ENCODE measurements around the gene LNX2.

Gene LNX2

DNA sequence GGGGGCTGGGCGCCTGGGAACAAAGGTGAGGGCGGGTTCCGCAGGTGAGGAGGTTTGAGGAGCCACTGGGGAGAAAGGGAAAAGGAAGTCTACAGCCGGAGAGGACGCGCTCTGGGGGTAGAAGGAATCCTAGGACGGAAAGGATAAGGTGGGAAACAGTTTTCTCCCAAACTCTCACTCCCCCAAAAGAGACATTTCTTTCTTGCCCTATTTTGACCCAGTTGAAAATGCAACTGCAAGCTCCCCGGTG is 712 bp upstream of the LNX2 start:
- Histone ChIP-seq H3K4me3 (ENCODE audit: low read depth, low read length) (peak overlapping the region; percentile 89), H3K36me3 (peaks cover 33% of the 10 kb centered on the region), H3K9me3 (ENCODE audit: severe bottlenecking) (no peaks in the 10 kb centered on the region), H3K27ac (peak overlapping the region; percentile 89), H3K27me3 (ENCODE audit: insufficient read depth, low read depth, severe bottlenecking) (no peaks in the 10 kb centered on the region)
- DNase-seq: no peak
- TF ChIP-seq, protein P1, sequence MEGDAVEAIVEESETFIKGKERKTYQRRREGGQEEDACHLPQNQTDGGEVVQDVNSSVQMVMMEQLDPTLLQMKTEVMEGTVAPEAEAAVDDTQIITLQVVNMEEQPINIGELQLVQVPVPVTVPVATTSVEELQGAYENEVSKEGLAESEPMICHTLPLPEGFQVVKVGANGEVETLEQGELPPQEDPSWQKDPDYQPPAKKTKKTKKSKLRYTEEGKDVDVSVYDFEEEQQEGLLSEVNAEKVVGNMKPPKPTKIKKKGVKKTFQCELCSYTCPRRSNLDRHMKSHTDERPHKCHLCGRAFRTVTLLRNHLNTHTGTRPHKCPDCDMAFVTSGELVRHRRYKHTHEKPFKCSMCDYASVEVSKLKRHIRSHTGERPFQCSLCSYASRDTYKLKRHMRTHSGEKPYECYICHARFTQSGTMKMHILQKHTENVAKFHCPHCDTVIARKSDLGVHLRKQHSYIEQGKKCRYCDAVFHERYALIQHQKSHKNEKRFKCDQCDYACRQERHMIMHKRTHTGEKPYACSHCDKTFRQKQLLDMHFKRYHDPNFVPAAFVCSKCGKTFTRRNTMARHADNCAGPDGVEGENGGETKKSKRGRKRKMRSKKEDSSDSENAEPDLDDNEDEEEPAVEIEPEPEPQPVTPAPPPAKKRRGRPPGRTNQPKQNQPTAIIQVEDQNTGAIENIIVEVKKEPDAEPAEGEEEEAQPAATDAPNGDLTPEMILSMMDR (IDR thresholded peaks at IDR 0.05; ENCODE audit: low read depth, low read length): no peak

DNA sequence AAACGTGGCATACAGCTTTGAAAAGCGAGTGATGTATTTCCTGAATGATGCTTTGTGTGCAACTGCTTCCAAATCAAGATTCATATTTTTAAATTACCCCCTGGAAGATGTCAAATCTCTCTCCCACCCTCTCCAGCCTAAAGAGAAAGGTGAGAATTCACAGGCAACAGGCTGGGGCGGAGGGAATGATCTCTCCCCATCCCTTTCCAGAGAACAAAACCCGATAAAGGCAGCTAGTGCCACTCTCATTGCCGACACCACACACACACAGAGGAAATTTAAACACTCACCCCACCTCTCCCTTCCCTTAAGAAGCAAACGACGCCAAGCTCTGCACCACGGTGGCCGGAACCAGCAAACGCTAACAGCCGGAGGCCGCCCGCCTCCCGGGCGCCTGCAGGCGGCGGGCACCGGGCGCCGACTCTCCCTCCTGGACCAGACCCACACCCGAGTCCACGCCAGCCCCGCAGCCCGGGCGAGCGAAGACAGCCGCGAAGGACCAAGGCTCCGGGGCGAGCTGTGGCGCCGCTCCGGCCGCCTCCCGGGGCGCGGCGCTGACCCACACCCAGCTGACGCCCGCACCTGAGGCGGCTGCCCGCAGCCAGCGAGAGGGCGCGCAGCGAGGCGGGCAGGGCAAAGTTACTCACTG is 477 bp downstream of the LNX2 start:
- Histone ChIP-seq H3K36me3 (peaks cover 32% of the 10 kb centered on the region), H3K27ac (peak overlapping the region; percentile 89), H3K4me3 (ENCODE audit: low read depth, low read length) (peak overlapping the region; percentile 89), H3K9me3 (ENCODE audit: severe bottlenecking) (no peaks in the 10 kb centered on the region), H3K27me3 (ENCODE audit: insufficient read depth, low read depth, severe bottlenecking) (no peaks in the 10 kb centered on the region)
- TF ChIP-seq, protein P1 (IDR thresholded peaks at IDR 0.05; ENCODE audit: low read depth, low read length): peak; percentile 31; the same call in 1 of the 2 replicates
- peak; percentile 54 for DNase-seq

- TF ChIP-seq, protein P1 (IDR thresholded peaks at IDR 0.05; ENCODE audit: low read depth, low read length): no peak
- no peak for DNase-seq
- Histone ChIP-seq H3K4me3 (ENCODE audit: low read depth, low read length) (peak overlapping the region; percentile 89), H3K27me3 (ENCODE audit: insufficient read depth, low read depth, severe bottlenecking) (no peaks in the 10 kb centered on the region), H3K9me3 (ENCODE audit: severe bottlenecking) (no peaks in the 10 kb centered on the region), H3K36me3 (peaks cover 26% of the 10 kb centered on the region), H3K27ac (no peak overlapping the region)
These were observed 1.1 kb downstream of the LNX2 start for GRCh38 chr13:27619093-27619727.

DNA sequence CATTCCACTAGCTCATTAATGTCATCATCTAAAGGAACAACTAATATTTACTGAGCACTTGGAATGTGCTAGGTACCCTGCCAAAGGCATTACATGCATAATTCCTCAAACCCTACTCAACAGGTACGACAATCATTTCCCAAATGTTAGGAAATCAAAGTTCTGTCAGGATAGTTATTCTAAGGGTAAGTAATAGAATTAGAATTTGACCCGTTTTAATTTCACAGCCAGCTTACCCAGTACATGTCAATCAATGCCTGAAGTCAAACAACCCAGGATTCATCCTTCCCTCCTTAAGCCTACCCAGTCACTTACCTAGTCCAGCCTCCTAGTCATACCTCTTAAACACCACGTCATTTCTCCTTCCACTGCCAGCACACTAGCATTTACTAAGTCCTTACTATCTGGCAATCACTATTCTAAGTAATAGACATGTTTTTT is 2.4 kb downstream of the LNX2 start:
- Histone ChIP-seq H3K9me3 (ENCODE audit: severe bottlenecking) (no peaks in the 10 kb centered on the region), H3K36me3 (peaks cover 13% of the 10 kb centered on the region), H3K27ac (no peak overlapping the region), H3K4me3 (ENCODE audit: low read depth, low read length) (no peak overlapping the region), H3K27me3 (ENCODE audit: insufficient read depth, low read depth, severe bottlenecking) (no peaks in the 10 kb centered on the region)
- TF ChIP-seq, protein P1 (IDR thresholded peaks at IDR 0.05; ENCODE audit: low read depth, low read length): no peak
- DNase-seq: no peak

DNA sequence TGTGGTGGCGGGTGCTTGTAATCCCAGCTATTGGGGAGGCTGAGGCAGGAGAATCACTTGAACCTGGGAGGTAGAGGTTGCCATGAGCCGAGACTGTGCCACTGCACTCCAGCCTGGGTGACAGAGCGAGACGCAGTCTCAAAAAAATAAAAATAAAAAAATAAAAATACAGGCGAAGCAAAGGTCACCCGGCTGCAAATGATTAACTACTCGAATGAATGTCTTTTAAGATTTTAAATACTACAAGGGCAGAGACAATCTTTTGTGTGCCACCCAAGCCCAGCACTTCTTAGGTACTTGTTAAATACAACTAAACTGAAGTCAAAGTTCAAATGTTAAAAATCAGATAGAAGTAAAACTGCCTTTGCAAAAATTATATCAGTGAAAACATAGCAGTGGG is 6.7 kb downstream of the LNX2 start:
- H3K4me3 ChIP-seq (ENCODE audit: low read depth, low read length): no peak overlapping the region
- 0 out of 2 replicates have a peak, but pooled peaks cover 4% of the 10 kb centered on the region for H3K36me3 ChIP-seq
- TF ChIP-seq, protein P1 (IDR thresholded peaks at IDR 0.05; ENCODE audit: low read depth, low read length): no peak
- DNase-seq: no peak
- H3K9me3 ChIP-seq (ENCODE audit: severe bottlenecking): no peaks in the 10 kb centered on the region
- no peaks in the 10 kb centered on the region for H3K27me3 ChIP-seq (ENCODE audit: insufficient read depth, low read depth, severe bottlenecking)
- no peak overlapping the region for H3K27ac ChIP-seq

DNA sequence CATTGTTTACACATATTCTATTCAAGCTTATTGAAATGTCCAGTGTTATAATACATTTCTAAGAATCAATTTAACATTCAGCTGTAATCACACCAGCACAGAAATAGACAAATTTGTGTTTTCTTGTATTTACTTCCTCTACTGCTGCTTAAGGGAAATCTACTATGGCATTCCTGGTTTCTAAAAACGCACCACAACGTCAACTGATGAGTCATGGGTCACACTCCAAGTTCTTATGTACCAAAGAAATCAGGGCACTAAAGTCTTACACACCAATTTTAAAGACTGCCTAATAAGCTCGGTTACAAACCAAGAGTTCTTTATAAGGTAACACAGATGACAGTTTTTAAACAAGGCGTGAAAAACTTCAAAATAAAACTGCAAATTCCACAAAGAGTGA is 13.2 kb downstream of the LNX2 start:
- Histone ChIP-seq H3K9me3 (ENCODE audit: severe bottlenecking) (no peaks in the 10 kb centered on the region), H3K4me3 (ENCODE audit: low read depth, low read length) (no peak overlapping the region), H3K27ac (no peak overlapping the region), H3K36me3 (no peaks in the 10 kb centered on the region), H3K27me3 (ENCODE audit: insufficient read depth, low read depth, severe bottlenecking) (no peaks in the 10 kb centered on the region)
- no peak for DNase-seq
- TF ChIP-seq, protein P1 (IDR thresholded peaks at IDR 0.05; ENCODE audit: low read depth, low read length): no peak

All from WERI-Rb-1 (cell line).